HEK293T (cell line): ENCODE results near the gene FHIT.

ENCODE experiments used
- BHLHE40 ChIP-seq: fragments of 450-650 bp; IDR thresholded peaks from 2 replicates; pipeline ENCODE4 v1.6.1; 2016; ENCODE audit warnings: mild to moderate bottlenecking, moderate library complexity, borderline replicate concordance
- FOXA1 ChIP-seq: fragments of 450-650 bp; IDR thresholded peaks from 2 replicates; pipeline ENCODE4 v1.6.1; 2016; ENCODE audit warnings: mild to moderate bottlenecking
- FOXK2 ChIP-seq: fragments of 450-650 bp; IDR thresholded peaks from 2 replicates; pipeline ENCODE4 v1.6.1; 2016; ENCODE audit warnings: mild to moderate bottlenecking
- HDGF ChIP-seq: fragments of 450-650 bp; IDR thresholded peaks from 2 replicates; pipeline ENCODE4 v1.6.1; 2017; ENCODE audit warnings: antibody characterized with exemption, borderline replicate concordance
- L3MBTL2 ChIP-seq: fragments of 450-650 bp; conservative IDR thresholded peaks from 2 replicates; pipeline ENCODE4 v1.6.1; 2016; ENCODE audit warnings: mild to moderate bottlenecking
- PKNOX1 ChIP-seq: fragments of 450-650 bp; IDR thresholded peaks from 2 replicates; pipeline ENCODE4 v1.6.1; 2016
- SUZ12 ChIP-seq: fragments of 450-650 bp; IDR thresholded peaks from 2 replicates; pipeline ENCODE4 v1.6.1; 2016; ENCODE audit warnings: mild to moderate bottlenecking
- TARDBP ChIP-seq: fragments of 450-650 bp; IDR thresholded peaks from 2 replicates; pipeline ENCODE4 v1.6.1; 2016

- TF ChIP-seq BHLHE40, result no peak
- TF ChIP-seq SUZ12, result no peak
- no peak for TF ChIP-seq HDGF
- no peak for TF ChIP-seq FOXA1
- TF ChIP-seq L3MBTL2, result no peak
- TF ChIP-seq TARDBP, result no peak
- no peak for TF ChIP-seq PKNOX1
- TF ChIP-seq FOXK2, result no peak
Observed at GRCh38 chr3:60202052-60202726, 1049.1 kb downstream of the FHIT start.
